Transverse colon (tissue), 4 donors: ENCODE data around the gene WT1. TPM values are rescaled to one million over a fixed set of nuclear protein-coding genes. Genes with fewer than 3 reads are reported as not detected.

Source experiments
- DNase-seq: peaks from one replicate; pipeline ENCODE4 v3.0.0-alpha.2; 2019
- H3K27ac ChIP-seq, 4 donors: fragments of 200-600 bp; sonication (generic); 2 replicates each; pipeline ENCODE4 v1.5.1; 2016 to 2018; ENCODE audit warnings: inconsistent platforms in 4 of 4
- H3K27me3 ChIP-seq: fragments of 200-600 bp; sonication (generic); 2 replicates; pipeline ENCODE4 v1.5.1; 2017; ENCODE audit warnings: inconsistent platforms
- H3K36me3 ChIP-seq, 4 donors: fragments of 200-600 bp; sonication (generic); 2 replicates each; pipeline ENCODE4 v1.5.1; 2017 to 2019; ENCODE audit warnings: inconsistent platforms in 4 of 4
- H3K4me1 ChIP-seq, 4 donors: fragments of 200-600 bp; sonication (generic); 2 replicates each; pipeline ENCODE4 v1.5.1; 2017 to 2020; ENCODE audit warnings: inconsistent platforms in 4 of 4
- H3K4me3 ChIP-seq, 4 donors: fragments of 200-600 bp; sonication (generic); 1 replicate in 1 of 4; 2 replicates in 3 of 4; pipeline versions ENCODE4 v1.5.1 to v1.6.1; 2017 to 2019; ENCODE audit warnings: inconsistent platforms in 4 of 4
- H3K9me3 ChIP-seq, 2 donors: fragments of 200-600 bp; sonication (generic); 2 replicates each; pipeline ENCODE4 v1.5.1; 2017 to 2019; ENCODE audit warnings: inconsistent platforms in 2 of 2
- EP300 ChIP-seq: sonication (generic); formaldehyde crosslinking; IDR thresholded peaks from one replicate; pipeline ENCODE4 v1.6.1; 2017; ENCODE audit warnings: antibody characterized with exemption, low read depth
- POLR2A ChIP-seq: fragments of 450-650 bp; IDR thresholded peaks from one replicate; pipeline ENCODE4 v1.6.1; 2016; ENCODE audit warnings: antibody characterized with exemption, mild to moderate bottlenecking, moderate library complexity
- POLR2AphosphoS5 ChIP-seq, 3 donors: sonication (generic); formaldehyde crosslinking; IDR thresholded peaks; one replicate each; pipeline ENCODE4 v1.6.1; 2016; ENCODE audit warnings: antibody characterized with exemption in 3 of 3
- WGBS, 2 donors: methylation state at CpG; one replicate each; pipeline ENCODE4 v1.1.5; 2018; ENCODE audit warnings: low coverage in 1 of 2; 5-methylcytosine and 5-hydroxymethylcytosine counted together
- in situ Hi-C, 4 donors: fragments of 200-750 bp; cut with MboI; loops; one replicate each; pipeline versions ENCODE4 v1.15.0 to v1.15.1; 2017; ENCODE audit warnings: low sequenced_read_pairs in 3 of 4, low pct_ligation_motif_present in 1 of 4, low pct_unique_long_range_greater_than_20kb in 1 of 4
- intact Hi-C: fragments of 100-400 bp; cut with DNase I; formaldehyde crosslinking; loops from one replicate; pipeline ENCODE4 v1.15.1; 2023; ENCODE audit warnings: low total_unique reads
- total RNA-seq, 4 donors: library from RNA; depleted of rRNA; stranded (reverse); fragments of >200 nt; gene quantifications; one replicate each; pipeline ENCODE4 v1.1.0, GENCODE V29; 2016
- TF ChIP-seq, protein P1 (sequence below), 5 experiments: fragments of 200-600 bp in 3 of 5; fragments of 450-650 bp in 2 of 5; sonication (generic) in 3 of 5; IDR thresholded peaks; 1 replicate in 2 of 5; 2 replicates in 3 of 5; pipeline ENCODE4 v1.5.1; 2016 to 2017; ENCODE audit warnings: antibody characterized with exemption in 5 of 5, inconsistent platforms in 3 of 5, mild to moderate bottlenecking in 2 of 5, moderate library complexity in 1 of 5

WT1 gene
- total RNA-seq, 4 donors from 2014 or later = 0.55 to 3.0 (median 0.95) TPM; not detected in 1

DNA sequence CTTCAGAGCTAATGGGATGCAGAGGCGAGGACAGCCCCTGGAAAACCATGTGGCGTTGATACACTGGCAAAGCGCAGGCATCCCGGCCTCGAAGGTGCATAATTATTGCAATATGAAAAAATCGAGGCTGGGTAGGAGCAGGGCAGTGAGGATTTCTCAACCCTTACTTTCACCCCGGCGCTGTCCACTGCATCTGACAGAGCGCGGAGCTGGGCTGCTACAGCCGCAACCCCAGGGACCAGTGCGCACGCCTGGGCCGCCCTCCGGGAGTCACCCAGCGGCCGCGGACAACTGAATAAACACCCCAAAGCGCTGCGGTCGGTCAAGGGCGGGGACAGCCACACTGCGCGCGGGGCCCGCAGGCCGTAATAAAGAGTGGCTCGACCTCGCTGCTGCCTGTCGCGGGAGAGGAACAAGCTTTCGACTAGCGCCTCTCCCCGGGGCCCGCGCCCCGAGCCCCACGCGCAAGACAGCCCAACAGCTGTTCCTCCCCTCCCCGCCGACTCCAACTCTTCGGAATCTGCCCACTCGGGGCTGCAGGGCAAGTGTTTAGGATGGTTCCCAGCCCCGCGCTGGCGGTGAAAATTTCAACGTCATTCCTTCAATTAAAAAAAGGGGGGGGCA lies 3.6 kb upstream of the WT1 start:
- DNase-seq = no peak
- no peak overlapping the region for H3K27ac ChIP-seq
- H3K36me3 ChIP-seq = no peaks in the 10 kb centered on the region
- 0 to 8% methylated on average over 1 to 43 of the region's 47 CpGs for WGBS, 2 donors
- TF ChIP-seq, protein P1, sequence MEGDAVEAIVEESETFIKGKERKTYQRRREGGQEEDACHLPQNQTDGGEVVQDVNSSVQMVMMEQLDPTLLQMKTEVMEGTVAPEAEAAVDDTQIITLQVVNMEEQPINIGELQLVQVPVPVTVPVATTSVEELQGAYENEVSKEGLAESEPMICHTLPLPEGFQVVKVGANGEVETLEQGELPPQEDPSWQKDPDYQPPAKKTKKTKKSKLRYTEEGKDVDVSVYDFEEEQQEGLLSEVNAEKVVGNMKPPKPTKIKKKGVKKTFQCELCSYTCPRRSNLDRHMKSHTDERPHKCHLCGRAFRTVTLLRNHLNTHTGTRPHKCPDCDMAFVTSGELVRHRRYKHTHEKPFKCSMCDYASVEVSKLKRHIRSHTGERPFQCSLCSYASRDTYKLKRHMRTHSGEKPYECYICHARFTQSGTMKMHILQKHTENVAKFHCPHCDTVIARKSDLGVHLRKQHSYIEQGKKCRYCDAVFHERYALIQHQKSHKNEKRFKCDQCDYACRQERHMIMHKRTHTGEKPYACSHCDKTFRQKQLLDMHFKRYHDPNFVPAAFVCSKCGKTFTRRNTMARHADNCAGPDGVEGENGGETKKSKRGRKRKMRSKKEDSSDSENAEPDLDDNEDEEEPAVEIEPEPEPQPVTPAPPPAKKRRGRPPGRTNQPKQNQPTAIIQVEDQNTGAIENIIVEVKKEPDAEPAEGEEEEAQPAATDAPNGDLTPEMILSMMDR (IDR thresholded peaks at IDR 0.05) = no peak
- TF ChIP-seq POLR2A (no peak), POLR2AphosphoS5 (IDR thresholded peaks at IDR 0.05) (no peak), EP300 (no peak)
- no peaks in the 10 kb centered on the region for H3K9me3 ChIP-seq
- peaks cover 100% of the 10 kb centered on the region for H3K27me3 ChIP-seq
- H3K4me1 ChIP-seq = peaks cover 0 to 38% (median 18%) of the 10 kb centered on the region in 4 donors
- intact Hi-C loops (no loop called here), in situ Hi-C loops (no loop called here)
- H3K4me3 ChIP-seq = no peak overlapping the region

GRCh38 chr11:32438346-32438865 lies 3.1 kb upstream of the WT1 start:
- Histone ChIP-seq H3K4me3 (no peak overlapping the region), H3K27ac (no peak overlapping the region), H3K27me3 (peaks cover 100% of the 10 kb centered on the region), H3K4me1 (peaks cover 0 to 43% (median 18%) of the 10 kb centered on the region in 4 donors), H3K36me3 (no peaks in the 10 kb centered on the region), H3K9me3 (no peaks in the 10 kb centered on the region)
- DNase-seq = no peak
- WGBS, 2 donors = 23% methylated on average over 16 of the region's 16 CpGs; no CpG with 5 or more reads in 1 of the 2 donors
- in situ Hi-C loops (no loop called here), intact Hi-C loops (no loop called here)
- TF ChIP-seq POLR2AphosphoS5 (IDR thresholded peaks at IDR 0.05) = no peak
- no peak for TF ChIP-seq EP300
- TF ChIP-seq POLR2A = no peak
- TF ChIP-seq, protein P1 (IDR thresholded peaks at IDR 0.05) = no peak

GRCh38 chr11:32437495-32438345 lies 2.4 kb upstream of the WT1 start:
- peaks cover 100% of the 10 kb centered on the region for H3K27me3 ChIP-seq
- peaks cover 0 to 50% (median 20%) of the 10 kb centered on the region in 4 donors for H3K4me1 ChIP-seq
- no peak overlapping the region for H3K27ac ChIP-seq
- WGBS, 2 donors = 11 to 21% methylated on average over 7 to 39 of the region's 42 CpGs
- no peaks in the 10 kb centered on the region for H3K36me3 ChIP-seq
- no peak overlapping the region for H3K4me3 ChIP-seq
- no peak for DNase-seq
- H3K9me3 ChIP-seq = no peaks in the 10 kb centered on the region
- TF ChIP-seq POLR2A = no peak
- TF ChIP-seq, protein P1 (IDR thresholded peaks at IDR 0.05) = no peak
- intact Hi-C loops = no loop called here
- in situ Hi-C loops = no loop called here

- intact Hi-C loops = no loop called here
- H3K9me3 ChIP-seq = no peaks in the 10 kb centered on the region
- H3K4me3 ChIP-seq = no peak overlapping the region
- no peak overlapping the region for H3K27ac ChIP-seq
- no peaks in the 10 kb centered on the region for H3K36me3 ChIP-seq
- no peak for DNase-seq
- no peak for TF ChIP-seq EP300
- TF ChIP-seq, protein P1 (IDR thresholded peaks at IDR 0.05) = no peak
- no peak for TF ChIP-seq POLR2AphosphoS5 (IDR thresholded peaks at IDR 0.05)
- peaks cover 0 to 50% (median 20%) of the 10 kb centered on the region in 4 donors for H3K4me1 ChIP-seq
- 19 to 37% methylated on average over 14 to 42 of the region's 42 CpGs for WGBS, 2 donors
- H3K27me3 ChIP-seq = peaks cover 100% of the 10 kb centered on the region
- in situ Hi-C loops = no loop called here
Observed at GRCh38 chr11:32436751-32437494, 1.6 kb upstream of the WT1 start.
